H1 (cell line): Measurements from ENCODE around the gene LDLRAP1. TPM values are rescaled to one million over a fixed set of nuclear protein-coding genes. Genes with fewer than 3 reads are reported as not detected.

ENCODE experiments used
- CTCF ChIA-PET: fragments of 300-600 bp; sonication (Branson Sonifier 250); formaldehyde crosslinking; loops from one replicate; lab custom pipeline; 2021; ENCODE audit not compliant: partially characterized antibody; lab: Charles Lee
- POLR2A ChIA-PET: fragments of 300-600 bp; sonication (Branson Sonifier 250); formaldehyde crosslinking; loops from one replicate; lab custom pipeline; 2021; ENCODE audit warnings: inconsistent platforms; ENCODE audit not compliant: partially characterized antibody; lab: Charles Lee
- DNase-seq, 2 experiments: peaks; one replicate each; pipeline versions ENCODE4 v3.0.0 to v3.0.0-alpha.2; 2010 to 2022; ENCODE audit warnings: low spot score in 2 of 2, low read depth in 1 of 2, mixed read lengths in 1 of 2
- FAIRE-seq: peaks from 2 replicates; lab custom pipeline; 2011; peaks lifted over from hg19 to GRCh38; lab: Jason Lieb, UNC
- H2AFZ ChIP-seq: 2 replicates; pipeline ENCODE4 v1.8.1; 2012; ENCODE audit warnings: low read length, inconsistent platforms
- H2AK5ac ChIP-seq: 2 replicates; pipeline ENCODE4 v1.6.1; 2013; ENCODE audit warnings: low read depth, low read length
- H2BK120ac ChIP-seq: replicated peaks from 2 replicates; pipeline ENCODE3; 2013; ENCODE audit warnings: low read depth, low read length, inconsistent platforms
- H2BK12ac ChIP-seq: 2 replicates; pipeline ENCODE4 v1.6.1; 2013; ENCODE audit warnings: low read depth, low read length
- H2BK15ac ChIP-seq: 2 replicates; pipeline ENCODE4 v1.6.1; 2013; ENCODE audit warnings: low read length
- H2BK20ac ChIP-seq: 2 replicates; pipeline ENCODE4 v1.6.1; 2013; ENCODE audit warnings: low read length
- H2BK5ac ChIP-seq: 2 replicates; pipeline ENCODE4 v1.6.1; 2013; ENCODE audit warnings: low read depth, low read length
- H3K14ac ChIP-seq: 2 replicates; pipeline ENCODE4 v1.6.1; 2013; ENCODE audit warnings: inconsistent platforms; ENCODE audit not compliant: insufficient read length
- H3K18ac ChIP-seq: 2 replicates; pipeline ENCODE4 v1.6.1; 2013; ENCODE audit warnings: low read length; ENCODE audit errors: extremely low read depth
- H3K23ac ChIP-seq: 2 replicates; pipeline ENCODE4 v1.6.1; 2013; ENCODE audit warnings: inconsistent platforms; ENCODE audit not compliant: insufficient read length
- H3K23me2 ChIP-seq: 2 replicates; pipeline ENCODE4 v1.6.1; 2013; ENCODE audit warnings: low read depth, low read length
- H3K27ac ChIP-seq: 2 replicates; pipeline ENCODE4 v1.6.1; 2011; ENCODE audit warnings: low read depth, low read length, inconsistent platforms
- H3K27me3 ChIP-seq, 4 experiments: replicated peaks in 1 of 4; 1 replicate in 1 of 4; 2 replicates in 3 of 4; pipeline versions ENCODE4 v1.6.1 to v1.8.1; 2011 to 2013; ENCODE audit warnings: low read length in 3 of 4, mild to moderate bottlenecking in 3 of 4, inconsistent platforms in 2 of 4, mixed read lengths in 2 of 4, moderate library complexity in 1 of 4; ENCODE audit not compliant: control insufficient read depth in 3 of 4, insufficient read depth in 3 of 4; ENCODE audit errors: extremely low read depth in 1 of 4
- H3K36me3 ChIP-seq, 4 experiments: 2 replicates each; pipeline versions ENCODE4 v1.6.1 to v1.8.1; 2011 to 2013; ENCODE audit warnings: mild to moderate bottlenecking in 4 of 4, low read length in 3 of 4, moderate library complexity in 2 of 4, control low read depth in 1 of 4, inconsistent platforms in 1 of 4; ENCODE audit not compliant: insufficient read depth in 4 of 4, control insufficient read depth in 2 of 4
- H3K4ac ChIP-seq: replicated peaks from 2 replicates; pipeline ENCODE3; 2013; ENCODE audit warnings: low read length, low read depth, mixed read lengths, inconsistent platforms; ENCODE audit not compliant: insufficient read length
- H3K4me1 ChIP-seq, 4 experiments: replicated peaks in 1 of 4; 1 replicate in 1 of 4; 2 replicates in 3 of 4; pipeline versions ENCODE4 v1.6.1 to v1.8.1; 2011 to 2013; ENCODE audit warnings: low read length in 3 of 4, inconsistent platforms in 2 of 4, mixed read lengths in 1 of 4; ENCODE audit not compliant: insufficient read depth in 4 of 4, control insufficient read depth in 3 of 4
- H3K4me2 ChIP-seq, 2 experiments: 2 replicates each; pipeline versions ENCODE4 v1.6.1 to v1.8.1; 2011 to 2013; ENCODE audit warnings: low read depth in 2 of 2, low read length in 2 of 2, control low read depth in 1 of 2, inconsistent platforms in 1 of 2, mild to moderate bottlenecking in 1 of 2; ENCODE audit not compliant: insufficient read depth in 1 of 2
- H3K4me3 ChIP-seq, 4 experiments: fragments of 200-600, 300-600 bp in 1 of 4; sonication (generic), shearing (Covaris generic), sonication (Bioruptor Twin) in 1 of 4; 2 replicates each; pipeline versions ENCODE4 v1.5.1 to v1.8.1; 2011 to 2016; ENCODE audit warnings: low read length in 4 of 4, low read depth in 3 of 4, control low read depth in 2 of 4, inconsistent platforms in 2 of 4, mild to moderate bottlenecking in 2 of 4, mixed read lengths in 1 of 4, moderate library complexity in 1 of 4; ENCODE audit not compliant: insufficient read depth in 2 of 4; ENCODE audit errors: extremely low read depth in 1 of 4
- H3K56ac ChIP-seq: replicated peaks from 2 replicates; pipeline ENCODE3; 2013; ENCODE audit warnings: low read depth, mild to moderate bottlenecking, mixed read lengths, low read length, inconsistent platforms; ENCODE audit not compliant: insufficient read length
- H3K79me1 ChIP-seq: 2 replicates; pipeline ENCODE4 v1.6.1; 2013; ENCODE audit warnings: low read depth, low read length, control low read depth
- H3K79me2 ChIP-seq, 2 experiments: 2 replicates each; pipeline versions ENCODE4 v1.6.1 to v1.8.1; 2012 to 2013; ENCODE audit warnings: low read length in 2 of 2, mild to moderate bottlenecking in 2 of 2, inconsistent platforms in 1 of 2; ENCODE audit not compliant: insufficient read depth in 2 of 2, control insufficient read depth in 1 of 2
- H3K9ac ChIP-seq, 4 experiments: replicated peaks in 1 of 4; 1 replicate in 1 of 4; 2 replicates in 3 of 4; pipeline versions ENCODE4 v1.6.1 to v1.8.1; 2011 to 2013; ENCODE audit warnings: low read depth in 3 of 4, low read length in 3 of 4, control low read depth in 2 of 4, mild to moderate bottlenecking in 2 of 4, moderate library complexity in 2 of 4, inconsistent platforms in 1 of 4; ENCODE audit errors: extremely low read depth in 1 of 4
- H3K9me3 ChIP-seq, 2 experiments: 2 replicates each; pipeline versions ENCODE4 v1.6.1 to v1.8.1; 2012 to 2013; ENCODE audit warnings: mild to moderate bottlenecking in 2 of 2, moderate library complexity in 2 of 2, control low read depth in 1 of 2, inconsistent platforms in 1 of 2, low read depth in 1 of 2, low read length in 1 of 2, mixed read lengths in 1 of 2; ENCODE audit not compliant: insufficient read depth in 2 of 2
- H4K20me1 ChIP-seq, 2 experiments: replicated peaks in 1 of 2; 2 replicates each; pipeline versions ENCODE3 to v1.8.1; 2011 to 2013; ENCODE audit warnings: inconsistent platforms in 2 of 2, low read length in 2 of 2, mild to moderate bottlenecking in 1 of 2; ENCODE audit not compliant: insufficient read depth in 2 of 2, control insufficient read depth in 1 of 2
- H4K5ac ChIP-seq: 2 replicates; pipeline ENCODE4 v1.6.1; 2013; ENCODE audit warnings: low read length, low read depth, mixed read lengths, inconsistent platforms; ENCODE audit not compliant: insufficient read length
- H4K8ac ChIP-seq: 2 replicates; pipeline ENCODE4 v1.8.0; 2013; ENCODE audit warnings: mild to moderate bottlenecking, moderate library complexity, low read length, inconsistent platforms; ENCODE audit not compliant: insufficient read depth; ENCODE audit errors: extremely low read depth
- H4K91ac ChIP-seq: replicated peaks from 2 replicates; pipeline ENCODE3; 2013; ENCODE audit warnings: low read length, mixed read lengths, inconsistent platforms; ENCODE audit not compliant: insufficient read length
- CREB1 ChIP-seq: IDR thresholded peaks from 2 replicates; pipeline ENCODE4 v1.6.1; 2012; ENCODE audit warnings: inconsistent platforms
- EGR1 ChIP-seq: IDR thresholded peaks from 2 replicates; pipeline ENCODE4 v1.6.1; 2011; ENCODE audit warnings: low read depth, low read length, borderline replicate concordance
- POLR2AphosphoS5 ChIP-seq: IDR thresholded peaks from 2 replicates; pipeline ENCODE4 v1.6.1; 2011; ENCODE audit warnings: low read depth, low read length
- POU5F1 ChIP-seq: IDR thresholded peaks from 2 replicates; pipeline ENCODE4 v1.6.1; 2011; ENCODE audit warnings: low read depth, mild to moderate bottlenecking, low read length, moderate library complexity
- SIX5 ChIP-seq: IDR thresholded peaks from 2 replicates; pipeline ENCODE4 v1.6.1; 2011; ENCODE audit warnings: mild to moderate bottlenecking, low read depth, low read length
- WGBS, 2 experiments: shearing (Covaris generic) in 1 of 2; methylation state at CpG; one replicate each; pipeline versions ENCODE4 v1.1.6 to v1.1.7; 2013 to 2015; ENCODE audit warnings: low lambda C conversion rate in 2 of 2, mixed read lengths in 2 of 2, inconsistent platforms in 1 of 2, low coverage in 1 of 2, missing lambda C conversion rate in 1 of 2; ENCODE audit not compliant: insufficient replicate concordance in 2 of 2, insufficient coverage in 1 of 2, insufficient read length in 1 of 2; ENCODE audit errors: extremely low coverage in 1 of 2, missing lambda C conversion rate in 1 of 2; 5-methylcytosine and 5-hydroxymethylcytosine counted together
- polyA plus RNA-seq, 7 experiments: library from polyadenylated mRNA; depleted of rRNA in 3 of 7; stranded (reverse) in 5 of 7; unstranded in 2 of 7; fragments of >200 nt in 5 of 7; fragments of 200-250 nt in 2 of 7; gene quantifications; 1 replicate in 5 of 7; 2 replicates in 1 of 7; 4 replicates in 1 of 7; pipeline versions ENCODE4 v1.2.1 to v1.2.3, GENCODE V29; 2011 to 2013; ENCODE audit warnings: missing spikeins in 2 of 7, mixed read lengths in 2 of 7
- total RNA-seq: library from RNA; stranded (reverse); fragmentation: NEBNext Ultra II Directional; extraction: Animal tissue kit (Norgen Biotek cat#: 25700); gene quantifications from 2 replicates; pipeline ENCODE4 v1.2.1, GENCODE V29; 2021

The LDLRAP1 gene
- total and polyA plus RNA-seq, 2 of the 8 experiments (the other 6 are each of a cell fraction or from before 2014, with no cell fraction given), result 12.8 to 13.2 TPM

- Histone ChIP-seq H3K9me3 (no peaks in the 10 kb centered on the region), H3K4ac (no peak overlapping the region), H4K5ac (no peak overlapping the region), H2AFZ (no peak overlapping the region), H3K18ac (no peak overlapping the region), H3K4me1 (peaks cover 0 to 5% (median 0%) of the 10 kb centered on the region in 4 experiments; a peak in 3 of 7 replicates), H2BK5ac (no peak overlapping the region), H3K56ac (no peak overlapping the region), H3K27me3 (no peaks in the 10 kb centered on the region; a peak in 1 of 7 replicates), H3K4me2 (no peak overlapping the region), H3K23ac (no peak overlapping the region), H3K27ac (no peak overlapping the region), H3K23me2 (peaks cover 4% of the 10 kb centered on the region), H3K14ac (no peak overlapping the region), H2AK5ac (no peak overlapping the region), H3K36me3 (no peaks in the 10 kb centered on the region), H3K9ac (no peak overlapping the region), H2BK20ac (no peak overlapping the region), H2BK12ac (0 out of 2 replicates have a peak overlapping the region, but pooled peaks have one; percentile 39), H3K79me1 (no peaks in the 10 kb centered on the region), H3K79me2 (no peaks in the 10 kb centered on the region), H4K8ac (peak overlapping the region; percentile 37), H4K20me1 (peaks cover 0 to 3% of the 10 kb centered on the region in 2 experiments), H4K91ac (no peak overlapping the region), H2BK120ac (no peak overlapping the region), H3K4me3 (no peak overlapping the region), H2BK15ac (no peak overlapping the region)
- no peak for FAIRE-seq
- ChIA-PET POLR2A (no interaction called here), CTCF (interaction anchor here (0.6 to 2.3 kb wide), 5 partner anchors 10 to 52 kb away, joined by 3 to 8 read pairs (median 6); no protein-coding TSS in a partner anchor)
- no peak for DNase-seq
- WGBS, 2 experiments, result 94% methylated on average over 11 of the region's 11 CpGs; no CpG with 5 or more reads in 1 of the 2 experiments
- TF ChIP-seq CREB1 (no peak), POLR2AphosphoS5 (no peak), POU5F1 (no peak), EGR1 (no peak), SIX5 (no peak)
Measured at GRCh38 chr1:25531082-25531461, 12.3 kb upstream of the LDLRAP1 start.
